ENCODE data around the gene MRFAP1L1.

DNA sequence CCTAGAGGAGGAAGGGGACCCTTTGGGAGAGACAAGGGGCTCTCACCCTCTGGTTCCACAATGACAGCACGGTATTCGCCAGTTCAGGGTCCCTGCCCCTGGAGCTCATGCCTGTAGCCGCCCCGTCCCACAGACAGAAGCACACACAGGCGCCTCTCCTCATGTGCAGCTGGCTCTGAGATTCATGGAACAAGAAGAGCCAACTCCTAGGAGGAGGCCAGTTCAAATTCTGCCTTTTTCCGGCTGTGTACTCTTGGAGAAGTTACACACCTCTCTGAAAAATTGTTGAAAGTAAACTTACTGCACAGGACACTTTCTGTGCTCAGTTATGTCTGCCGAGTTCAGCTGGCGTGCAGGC, 21.6 kb upstream of the MRFAP1L1 start:
- TF ChIP-seq EZH2 (IDR thresholded peaks at IDR 0.05; ENCODE audit: borderline replicate concordance, insufficient read depth, low read length, poor library complexity, severe bottlenecking) (no peak), CTCF (IDR thresholded peaks at IDR 0.05; ENCODE audit: poor library complexity, severe bottlenecking) (no peak), SMC3 (conservative IDR thresholded peaks at IDR 0.05; ENCODE audit: poor library complexity) (no peak), MXI1 (conservative IDR thresholded peaks at IDR 0.05; ENCODE audit: poor library complexity, severe bottlenecking) (no peak), POLR2AphosphoS5 (IDR thresholded peaks at IDR 0.05) (no peak), TAF1 (IDR thresholded peaks at IDR 0.05; ENCODE audit: low read depth) (no peak)
